ENCODE data around the gene USP19.

The USP19 gene

DNA sequence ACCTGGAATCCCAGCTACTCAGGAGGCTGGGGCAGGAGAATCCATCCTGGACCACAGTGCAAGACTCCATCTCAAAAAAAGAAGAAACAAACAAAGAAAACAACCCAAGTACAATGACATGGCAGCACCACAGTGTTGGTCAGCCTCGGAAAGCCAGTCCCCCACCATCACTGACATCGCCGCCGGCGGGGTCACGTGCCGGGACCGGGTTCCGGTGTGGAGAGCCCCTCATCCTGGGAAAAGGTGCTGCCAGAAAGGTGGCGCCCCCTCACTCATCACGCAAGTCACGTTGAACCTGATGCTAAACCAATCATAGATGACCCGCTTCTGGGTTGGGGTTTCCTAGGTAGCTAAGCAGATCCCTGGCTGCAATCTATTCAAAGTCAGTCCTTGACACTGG is 44.5 kb downstream of the USP19 start:
- TF ChIP-seq, protein P1, sequence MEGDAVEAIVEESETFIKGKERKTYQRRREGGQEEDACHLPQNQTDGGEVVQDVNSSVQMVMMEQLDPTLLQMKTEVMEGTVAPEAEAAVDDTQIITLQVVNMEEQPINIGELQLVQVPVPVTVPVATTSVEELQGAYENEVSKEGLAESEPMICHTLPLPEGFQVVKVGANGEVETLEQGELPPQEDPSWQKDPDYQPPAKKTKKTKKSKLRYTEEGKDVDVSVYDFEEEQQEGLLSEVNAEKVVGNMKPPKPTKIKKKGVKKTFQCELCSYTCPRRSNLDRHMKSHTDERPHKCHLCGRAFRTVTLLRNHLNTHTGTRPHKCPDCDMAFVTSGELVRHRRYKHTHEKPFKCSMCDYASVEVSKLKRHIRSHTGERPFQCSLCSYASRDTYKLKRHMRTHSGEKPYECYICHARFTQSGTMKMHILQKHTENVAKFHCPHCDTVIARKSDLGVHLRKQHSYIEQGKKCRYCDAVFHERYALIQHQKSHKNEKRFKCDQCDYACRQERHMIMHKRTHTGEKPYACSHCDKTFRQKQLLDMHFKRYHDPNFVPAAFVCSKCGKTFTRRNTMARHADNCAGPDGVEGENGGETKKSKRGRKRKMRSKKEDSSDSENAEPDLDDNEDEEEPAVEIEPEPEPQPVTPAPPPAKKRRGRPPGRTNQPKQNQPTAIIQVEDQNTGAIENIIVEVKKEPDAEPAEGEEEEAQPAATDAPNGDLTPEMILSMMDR (IDR thresholded peaks at IDR 0.05; ENCODE audit: low read depth, low read length) = no peak
- TF ChIP-seq POLR2A (IDR thresholded peaks at IDR 0.05; ENCODE audit: extremely low read depth, insufficient read length) (no peak), MYC (IDR thresholded peaks at IDR 0.05; ENCODE audit: low read depth, low read length) (no peak)
- TF ChIP-seq, protein P2, sequence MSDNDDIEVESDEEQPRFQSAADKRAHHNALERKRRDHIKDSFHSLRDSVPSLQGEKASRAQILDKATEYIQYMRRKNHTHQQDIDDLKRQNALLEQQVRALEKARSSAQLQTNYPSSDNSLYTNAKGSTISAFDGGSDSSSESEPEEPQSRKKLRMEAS (IDR thresholded peaks at IDR 0.05; ENCODE audit: low read depth, low read length) = no peak
- H3K4me3 ChIP-seq (ENCODE audit: low read depth, low read length) = no peak overlapping the region
- no peak for DNase-seq (ENCODE audit: low read depth)
